Large intestine (tissue), 3 donors: ENCODE results near the gene RERE. TPM values are rescaled to one million over a fixed set of nuclear protein-coding genes. Genes with fewer than 3 reads are reported as not detected.
A peak's percentile ranks its signal among the peaks of the same experiment; 100 is the strongest.
"Not testable (repeated sequence)": the region's sequence is repeated elsewhere in the genome, so short reads cannot be mapped to it uniquely, and the experiment has no call there.

ENCODE experiments used
- DNase-seq, 2 donors: peaks; one replicate each; pipeline versions ENCODE4 v3.0.0 to v3.0.0-alpha.2; 2013
- H3K27ac ChIP-seq: one replicate; pipeline ENCODE4 v1.5.1; 2013; ENCODE audit warnings: low read length
- H3K27me3 ChIP-seq: 2 replicates; pipeline ENCODE4 v1.6.1; 2013; ENCODE audit warnings: low read length; ENCODE audit not compliant: control insufficient read depth, insufficient read depth
- H3K36me3 ChIP-seq: 2 replicates; pipeline ENCODE4 v1.6.1; 2013; ENCODE audit warnings: low read length; ENCODE audit not compliant: control insufficient read depth, insufficient read depth
- H3K4me1 ChIP-seq: one replicate; pipeline ENCODE4 v1.6.1; 2013; ENCODE audit warnings: low read length; ENCODE audit not compliant: control insufficient read depth, insufficient read depth
- H3K4me3 ChIP-seq: one replicate; pipeline ENCODE4 v1.5.1; 2013; ENCODE audit warnings: low read length
- H3K9me3 ChIP-seq: one replicate; pipeline ENCODE4 v1.6.1; 2013; ENCODE audit warnings: mild to moderate bottlenecking, low read depth, low read length, moderate library complexity; ENCODE audit not compliant: control insufficient read depth
- WGBS: methylation state at CpG from one replicate; pipeline ENCODE4 v1.1.5; 2013; ENCODE audit warnings: low lambda C conversion rate; ENCODE audit not compliant: insufficient coverage; 5-methylcytosine and 5-hydroxymethylcytosine counted together
- polyA plus RNA-seq: library from polyadenylated mRNA; unstranded; fragments of 120-200 nt; gene quantifications from one replicate; pipeline ENCODE4 v1.2.1, GENCODE V29; 2013

RERE gene
- polyA plus RNA-seq, 1 donor = 62.3 TPM

DNA sequence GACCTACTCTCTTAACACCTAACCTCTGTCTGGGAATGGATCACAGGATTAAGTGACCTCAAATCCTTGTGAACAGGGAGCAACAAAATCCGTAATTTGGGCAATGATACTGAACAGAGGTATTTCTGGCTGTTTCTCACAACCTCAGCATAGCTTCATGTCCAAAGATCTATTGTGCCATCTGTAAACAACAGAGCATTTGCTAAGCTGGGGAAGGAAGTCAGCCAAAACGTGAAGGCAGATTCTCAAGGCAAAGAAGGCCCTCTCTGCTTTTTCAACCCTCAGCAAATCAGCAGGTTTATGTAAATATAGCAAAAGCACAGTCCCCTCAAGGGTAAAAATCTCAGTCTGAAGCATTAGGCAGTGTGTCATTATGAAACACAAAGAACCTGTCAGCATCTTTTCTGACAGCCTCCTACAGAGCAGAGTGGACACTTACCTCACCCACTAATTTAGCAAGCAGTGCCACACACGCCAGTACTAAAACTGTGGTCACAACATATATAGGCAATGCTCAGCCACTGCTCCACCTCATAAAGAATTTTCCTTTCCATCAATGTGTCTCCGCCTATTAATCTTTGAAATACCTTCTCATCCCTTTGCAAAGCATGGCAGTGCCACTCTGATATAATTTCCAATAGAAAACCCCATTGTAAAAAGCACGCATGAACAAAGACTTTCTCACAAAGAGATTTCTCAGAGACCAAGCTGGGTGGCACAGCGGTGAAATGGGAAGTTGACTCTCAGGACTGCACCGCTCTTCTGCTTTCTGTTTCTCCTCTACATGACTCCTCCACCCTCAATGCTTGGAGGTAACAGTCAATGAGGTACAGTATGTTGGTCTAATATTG is 188.0 kb downstream of the RERE start:
- Histone ChIP-seq H3K27me3 (no peaks in the 10 kb centered on the region), H3K36me3 (peaks cover 3% of the 10 kb centered on the region), H3K9me3 (no peaks in the 10 kb centered on the region), H3K4me3 (no peak overlapping the region), H3K27ac (no peak overlapping the region), H3K4me1 (no peaks in the 10 kb centered on the region)
- no peak for DNase-seq
- WGBS = no CpG with 5 or more reads among the region's 7 CpGs

DNA sequence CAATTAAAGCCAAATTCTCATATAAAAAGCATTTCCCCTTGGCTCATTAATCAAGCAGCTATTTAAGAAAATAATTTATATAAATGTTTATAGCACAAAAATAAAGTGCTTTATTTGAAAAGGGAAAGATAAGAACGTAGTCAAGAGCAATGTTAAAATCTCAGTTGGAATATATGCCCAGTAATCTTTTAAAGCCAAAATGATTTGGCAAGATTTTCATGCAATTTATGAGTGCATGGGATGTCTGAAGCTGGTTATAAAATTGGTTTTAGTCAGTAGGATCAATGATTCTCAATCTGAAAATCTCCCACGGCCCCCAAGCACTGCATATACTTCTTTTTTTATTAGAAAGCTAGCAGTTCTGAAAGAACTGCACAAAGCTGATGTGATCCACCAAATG is 188.8 kb downstream of the RERE start:
- WGBS = 80% methylated on average over 1 of the region's 2 CpGs
- no peaks in the 10 kb centered on the region for H3K27me3 ChIP-seq
- H3K27ac ChIP-seq = no peak overlapping the region
- no peak overlapping the region for H3K4me3 ChIP-seq
- no peak for DNase-seq
- no peaks in the 10 kb centered on the region for H3K9me3 ChIP-seq
- H3K4me1 ChIP-seq = no peaks in the 10 kb centered on the region
- H3K36me3 ChIP-seq = no peaks in the 10 kb centered on the region

DNA sequence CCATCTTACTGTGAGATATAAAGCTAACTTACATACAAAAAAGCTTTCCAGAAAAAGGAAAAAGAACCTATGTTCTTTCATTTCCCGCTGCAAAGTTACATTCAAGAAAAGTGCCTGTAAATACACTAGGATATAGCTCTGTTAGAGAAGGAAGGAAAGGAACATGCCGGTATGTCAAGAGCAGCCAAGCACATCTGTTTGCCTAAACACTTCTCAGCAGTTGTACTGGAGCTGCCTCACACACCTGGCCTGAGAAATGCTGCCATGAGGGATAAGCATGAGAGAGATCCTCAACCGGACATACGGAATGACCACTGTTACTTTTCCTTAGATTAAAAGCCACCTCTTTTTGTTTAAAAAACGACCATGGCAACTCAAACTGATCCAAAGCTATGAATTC is 189.7 kb downstream of the RERE start:
- H3K9me3 ChIP-seq = no peaks in the 10 kb centered on the region
- WGBS = no CpG with 5 or more reads among the region's 5 CpGs
- H3K27ac ChIP-seq = no peak overlapping the region
- no peaks in the 10 kb centered on the region for H3K36me3 ChIP-seq
- no peaks in the 10 kb centered on the region for H3K4me1 ChIP-seq
- DNase-seq = no peak
- no peak overlapping the region for H3K4me3 ChIP-seq
- no peaks in the 10 kb centered on the region for H3K27me3 ChIP-seq

DNA sequence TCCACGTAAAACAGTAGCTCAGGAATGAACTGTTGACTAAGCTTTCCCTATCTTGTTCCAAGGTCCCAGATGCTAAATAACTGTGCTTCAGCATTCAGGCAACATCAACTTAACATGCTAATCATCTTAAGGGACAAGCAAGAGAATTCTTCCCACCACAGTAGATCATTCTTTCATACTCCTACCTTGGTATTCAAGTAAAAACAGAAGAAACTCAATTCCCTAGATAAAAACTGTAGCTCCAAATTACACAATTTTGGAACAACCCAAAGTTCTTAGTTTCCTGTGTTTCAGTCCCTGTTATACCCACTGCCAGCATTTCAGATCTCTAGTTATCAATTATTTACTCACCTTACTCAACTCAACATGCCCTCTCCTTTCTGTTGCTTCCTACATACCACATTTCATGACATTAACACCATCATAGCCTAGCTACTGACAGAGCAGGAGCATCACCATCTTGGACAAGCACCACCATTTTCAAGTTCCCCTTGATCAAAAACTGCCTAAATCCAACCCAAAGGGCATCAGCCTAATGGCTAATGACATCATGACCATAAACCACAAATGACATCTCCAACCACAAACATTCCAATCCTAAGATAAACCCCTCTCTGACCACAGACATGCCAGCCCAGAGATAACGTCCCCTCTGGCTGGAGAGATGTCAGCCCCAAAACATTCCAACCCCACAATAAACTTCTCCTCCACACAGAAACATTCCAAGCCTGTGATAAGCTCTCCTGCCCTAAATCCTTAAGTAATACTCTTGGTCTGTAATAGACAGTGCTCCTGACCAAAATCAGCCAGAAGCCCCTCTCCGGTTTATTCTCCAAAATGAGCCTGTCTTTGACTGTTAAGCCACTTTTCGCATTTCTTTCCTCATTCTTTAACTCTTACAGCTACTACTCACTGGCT is 191.2 kb downstream of the RERE start:
- Histone ChIP-seq H3K4me1 (no peaks in the 10 kb centered on the region), H3K4me3 (no peak overlapping the region), H3K36me3 (no peaks in the 10 kb centered on the region), H3K27me3 (no peaks in the 10 kb centered on the region), H3K27ac (no peak overlapping the region), H3K9me3 (no peaks in the 10 kb centered on the region)
- DNase-seq = no peak
- 60% methylated on average over 2 of the region's 4 CpGs for WGBS

DNA sequence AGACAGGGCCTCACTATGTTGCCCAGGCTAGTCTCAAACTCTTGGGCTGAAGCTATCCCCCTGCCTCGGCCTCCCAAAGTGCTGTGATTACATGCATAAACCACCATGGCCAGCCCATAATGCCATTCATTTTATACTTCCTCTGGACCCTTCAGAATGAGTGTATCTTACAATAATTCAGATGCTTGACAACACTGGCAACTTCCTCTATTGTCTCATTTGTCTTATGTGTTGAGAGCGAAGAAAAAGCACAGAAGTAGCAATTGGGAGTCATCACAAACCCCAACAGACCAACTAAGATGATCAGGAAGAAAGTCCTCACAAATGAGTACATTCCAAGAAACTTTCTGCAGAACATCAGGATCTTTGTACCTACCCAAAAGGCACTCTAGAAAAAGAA is 191.9 kb downstream of the RERE start:
- whole genome bisulfite sequencing = no CpG with 5 or more reads among the region's 2 CpGs
- no peak for DNase-seq
- Histone ChIP-seq H3K4me1 (no peaks in the 10 kb centered on the region), H3K27me3 (no peaks in the 10 kb centered on the region), H3K27ac (no peak overlapping the region), H3K36me3 (no peaks in the 10 kb centered on the region), H3K4me3 (no peak overlapping the region), H3K9me3 (no peaks in the 10 kb centered on the region)

DNA sequence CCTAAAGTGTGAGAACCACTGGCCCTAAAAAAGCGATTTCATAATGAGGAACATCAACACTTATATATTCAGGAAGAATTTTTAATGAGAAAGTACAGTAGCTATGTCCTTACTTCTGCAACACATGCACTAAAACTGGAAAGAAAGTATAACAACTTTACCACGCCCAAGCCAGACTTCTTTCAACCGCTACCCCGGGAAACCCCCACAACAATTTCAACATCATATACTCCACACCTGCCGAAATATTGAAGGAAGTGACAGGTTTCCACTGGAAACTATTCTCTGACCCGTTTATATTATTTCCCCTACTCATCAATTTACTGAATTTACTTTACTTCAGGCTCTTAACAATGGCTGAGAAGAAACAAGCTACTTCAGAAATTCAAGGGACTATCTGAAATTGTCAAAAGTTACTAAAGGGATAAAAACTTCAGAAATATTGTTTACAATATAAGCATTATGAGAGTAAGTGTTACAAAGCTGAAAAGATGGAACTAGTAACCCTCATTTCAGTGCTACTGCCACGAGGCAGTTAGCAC is 193.7 kb downstream of the RERE start:
- 100% methylated on average over 1 of the region's 7 CpGs for WGBS
- not testable (repeated sequence) for H3K27me3 ChIP-seq, H3K27ac ChIP-seq, H3K4me1 ChIP-seq, H3K4me3 ChIP-seq, H3K36me3 ChIP-seq, H3K9me3 ChIP-seq, DNase-seq

DNA sequence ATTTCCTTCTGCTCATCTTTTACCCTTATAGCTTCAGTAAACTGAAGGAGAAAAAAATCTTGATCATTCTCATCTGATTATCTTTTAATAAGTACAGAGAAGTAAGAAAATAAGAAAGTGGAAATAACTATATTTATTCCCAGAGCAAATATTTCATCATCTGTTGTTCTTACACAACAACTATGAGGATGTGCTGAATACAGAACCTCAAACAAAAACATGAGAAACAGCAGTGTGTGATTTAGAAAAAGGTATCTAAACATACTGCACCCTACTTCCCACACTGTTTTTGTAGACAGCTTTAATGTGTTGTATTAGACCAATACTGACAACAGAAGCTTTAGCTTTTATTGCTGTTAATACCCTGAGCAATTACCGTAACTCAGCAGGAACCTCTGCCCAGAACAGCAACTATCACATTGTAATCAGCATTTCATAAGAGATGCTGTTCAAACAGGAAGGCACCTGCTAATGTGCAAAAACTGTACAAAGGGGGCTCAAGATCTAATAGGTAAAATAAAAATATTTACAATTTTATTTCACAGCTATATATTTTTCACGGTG is 195.6 kb downstream of the RERE start:
- H3K4me3 ChIP-seq, H3K9me3 ChIP-seq, H3K36me3 ChIP-seq, H3K4me1 ChIP-seq, H3K27ac ChIP-seq, H3K27me3 ChIP-seq: not testable (repeated sequence)
- no CpG with 5 or more reads among the region's 2 CpGs for WGBS
- DNase-seq = peak in 1 of 2 donors; percentile 11

DNA sequence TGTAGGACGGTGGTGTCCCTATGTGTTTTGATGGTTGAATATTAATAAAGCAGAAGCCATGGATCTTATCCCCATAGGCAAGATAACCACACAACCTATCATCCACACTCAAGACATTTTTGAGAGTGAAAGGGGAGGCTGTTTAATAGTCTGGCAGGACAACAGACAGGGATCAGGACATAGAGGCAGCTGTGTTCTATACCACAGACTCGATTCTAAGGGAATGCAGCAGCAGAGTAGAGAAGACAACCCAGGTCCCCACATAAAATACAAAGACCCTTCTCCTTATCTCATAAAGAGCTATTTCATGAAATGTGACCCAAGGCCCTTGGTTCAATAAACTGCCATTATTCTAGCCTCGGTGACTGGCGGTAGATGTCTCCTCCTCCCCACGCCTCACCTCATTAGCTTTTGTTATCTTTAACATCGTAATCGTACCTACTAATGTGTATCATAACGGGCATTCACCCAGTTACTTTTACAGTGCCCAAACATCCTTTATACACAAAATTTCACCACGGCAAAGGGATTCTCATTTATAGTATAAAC is 196.3 kb downstream of the RERE start:
- not testable (repeated sequence) for H3K36me3 ChIP-seq, H3K4me3 ChIP-seq, H3K4me1 ChIP-seq, DNase-seq, H3K27ac ChIP-seq, H3K27me3 ChIP-seq, H3K9me3 ChIP-seq
- WGBS = 63% methylated on average over 3 of the region's 9 CpGs

DNA sequence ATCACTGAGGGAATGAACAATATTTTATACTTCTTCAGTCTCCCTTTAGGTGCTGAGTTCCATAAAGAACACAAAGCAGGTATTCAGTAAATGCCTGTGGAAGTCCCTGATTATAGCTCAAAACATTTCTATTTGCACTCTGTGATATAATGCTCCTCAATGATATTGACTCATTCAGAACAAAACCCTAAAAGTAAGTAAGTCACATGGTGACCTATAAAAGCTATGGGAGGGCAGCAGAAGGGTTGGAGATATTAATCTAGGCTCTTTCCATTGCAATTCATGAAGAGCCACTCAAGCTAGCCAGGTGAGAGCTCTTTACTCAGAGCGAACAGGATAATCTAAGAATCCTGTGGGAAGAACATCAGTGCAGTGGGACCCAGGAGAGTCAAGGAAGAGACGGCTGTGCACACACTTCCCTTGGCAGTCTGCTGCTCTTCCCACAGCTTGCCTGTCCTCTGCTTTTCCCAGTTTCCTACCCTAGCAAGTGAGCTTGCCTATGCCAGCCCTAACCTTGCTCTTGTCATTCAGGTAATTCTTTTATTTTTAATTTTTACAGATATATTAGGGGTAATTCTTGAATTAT is 197.4 kb downstream of the RERE start:
- not testable (repeated sequence) for DNase-seq, H3K27ac ChIP-seq, H3K36me3 ChIP-seq, H3K9me3 ChIP-seq, H3K4me3 ChIP-seq, H3K27me3 ChIP-seq, H3K4me1 ChIP-seq
- no CpG with 5 or more reads among the region's 2 CpGs for WGBS

DNA sequence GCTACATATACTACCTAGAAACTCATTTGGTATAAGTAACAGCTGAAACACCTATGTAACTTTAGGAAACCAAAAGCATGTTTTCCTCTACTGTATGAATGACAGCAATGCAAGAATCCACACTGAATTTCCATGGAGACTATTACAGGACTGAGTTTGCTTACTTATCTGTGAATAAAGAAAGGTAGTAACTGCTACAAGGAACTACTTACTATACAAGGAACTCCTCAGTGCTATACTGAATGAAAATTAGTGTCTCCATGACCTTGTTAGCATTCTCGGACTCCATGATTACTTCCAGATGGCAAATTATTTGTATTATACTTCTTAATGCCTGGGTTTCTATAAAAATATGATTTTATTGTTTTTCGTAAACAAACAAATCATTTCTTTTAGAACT is 198.0 kb downstream of the RERE start:
- not testable (repeated sequence) for H3K9me3 ChIP-seq, H3K4me3 ChIP-seq, H3K27ac ChIP-seq, H3K27me3 ChIP-seq, H3K36me3 ChIP-seq, H3K4me1 ChIP-seq, DNase-seq
- WGBS = no CpG with 5 or more reads among the region's 2 CpGs
